ENCODE results near the gene FBN1.

The FBN1 gene

DNA sequence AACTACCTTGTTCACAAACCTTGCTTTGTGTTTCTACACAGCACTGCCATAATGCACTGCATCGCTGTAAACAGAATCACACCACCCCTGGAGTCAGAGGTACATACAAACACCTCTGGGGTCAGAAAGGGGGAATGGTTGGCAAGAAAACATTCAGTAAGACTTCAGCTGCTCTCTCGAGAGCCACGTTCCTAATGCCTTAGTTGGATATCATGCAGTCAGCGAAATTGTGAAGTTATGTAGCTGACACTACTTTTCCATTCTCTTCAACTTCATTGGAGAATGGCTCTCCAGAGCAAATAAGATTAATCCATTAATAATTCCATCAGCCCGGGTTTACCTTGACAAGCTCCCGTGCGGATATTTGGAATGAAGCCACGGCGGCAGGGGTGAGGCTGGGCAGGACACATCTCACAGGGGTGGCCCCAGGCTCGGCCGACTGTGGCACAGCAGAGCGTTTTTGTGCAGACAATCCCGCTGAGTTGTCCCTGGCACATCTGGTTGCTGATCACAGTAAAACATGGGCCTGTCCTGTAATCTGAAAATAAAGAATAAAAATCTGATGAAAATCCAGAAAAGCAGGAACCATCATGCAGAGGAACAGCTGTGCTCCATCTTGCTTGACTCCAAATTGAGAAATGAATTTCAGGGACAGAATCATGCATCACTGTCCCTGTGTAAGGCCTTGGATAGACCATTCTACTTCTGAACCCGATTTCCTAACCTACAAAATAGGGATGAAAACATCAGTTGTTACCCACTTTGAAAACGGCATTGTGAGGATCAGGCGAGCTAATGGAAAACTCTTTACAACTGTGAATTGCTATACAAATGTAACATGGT is 108.0 kb downstream of the FBN1 start:
- Histone ChIP-seq H3K27ac (ENCODE audit: low read length) (no peak overlapping the region), H3K4me2 (ENCODE audit: low read depth, low read length) (no peak overlapping the region), H3K79me2 (ENCODE audit: low read length) (no peaks in the 10 kb centered on the region), H3K36me3 (replicated peaks; ENCODE audit: insufficient read depth, low read length) (no peaks in the 10 kb centered on the region), H3K4me3 (ENCODE audit: low read length) (no peak overlapping the region), H4K20me1 (ENCODE audit: insufficient read depth, low read length) (no peaks in the 10 kb centered on the region), H2AFZ (ENCODE audit: low read length) (no peak overlapping the region), H3K9me2 (replicated peaks; ENCODE audit: insufficient read depth, low read length) (no peaks in the 10 kb centered on the region), H3K9ac (ENCODE audit: low read length) (no peak overlapping the region), H3K9me3 (replicated peaks; ENCODE audit: insufficient read depth, low read length) (no peaks in the 10 kb centered on the region), H3K27me3 (replicated peaks; ENCODE audit: insufficient read depth, low read length) (no peaks in the 10 kb centered on the region), H3K4me1 (ENCODE audit: low read length) (peaks cover 8% of the 10 kb centered on the region; the same call in 1 of the 2 replicates), H3F3A (ENCODE audit: insufficient read depth, low read length) (no peaks in the 10 kb centered on the region)
- no peak for DNase-seq
- TF ChIP-seq, protein P1, sequence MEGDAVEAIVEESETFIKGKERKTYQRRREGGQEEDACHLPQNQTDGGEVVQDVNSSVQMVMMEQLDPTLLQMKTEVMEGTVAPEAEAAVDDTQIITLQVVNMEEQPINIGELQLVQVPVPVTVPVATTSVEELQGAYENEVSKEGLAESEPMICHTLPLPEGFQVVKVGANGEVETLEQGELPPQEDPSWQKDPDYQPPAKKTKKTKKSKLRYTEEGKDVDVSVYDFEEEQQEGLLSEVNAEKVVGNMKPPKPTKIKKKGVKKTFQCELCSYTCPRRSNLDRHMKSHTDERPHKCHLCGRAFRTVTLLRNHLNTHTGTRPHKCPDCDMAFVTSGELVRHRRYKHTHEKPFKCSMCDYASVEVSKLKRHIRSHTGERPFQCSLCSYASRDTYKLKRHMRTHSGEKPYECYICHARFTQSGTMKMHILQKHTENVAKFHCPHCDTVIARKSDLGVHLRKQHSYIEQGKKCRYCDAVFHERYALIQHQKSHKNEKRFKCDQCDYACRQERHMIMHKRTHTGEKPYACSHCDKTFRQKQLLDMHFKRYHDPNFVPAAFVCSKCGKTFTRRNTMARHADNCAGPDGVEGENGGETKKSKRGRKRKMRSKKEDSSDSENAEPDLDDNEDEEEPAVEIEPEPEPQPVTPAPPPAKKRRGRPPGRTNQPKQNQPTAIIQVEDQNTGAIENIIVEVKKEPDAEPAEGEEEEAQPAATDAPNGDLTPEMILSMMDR (IDR thresholded peaks at IDR 0.05; ENCODE audit: low read length) = no peak
- TF ChIP-seq EZH2phosphoT487 (IDR thresholded peaks at IDR 0.05; ENCODE audit: low read length) (no peak), EZH2 (optimal IDR thresholded peaks at IDR 0.05; ENCODE audit: low read depth, low read length) (no peak)

DNA sequence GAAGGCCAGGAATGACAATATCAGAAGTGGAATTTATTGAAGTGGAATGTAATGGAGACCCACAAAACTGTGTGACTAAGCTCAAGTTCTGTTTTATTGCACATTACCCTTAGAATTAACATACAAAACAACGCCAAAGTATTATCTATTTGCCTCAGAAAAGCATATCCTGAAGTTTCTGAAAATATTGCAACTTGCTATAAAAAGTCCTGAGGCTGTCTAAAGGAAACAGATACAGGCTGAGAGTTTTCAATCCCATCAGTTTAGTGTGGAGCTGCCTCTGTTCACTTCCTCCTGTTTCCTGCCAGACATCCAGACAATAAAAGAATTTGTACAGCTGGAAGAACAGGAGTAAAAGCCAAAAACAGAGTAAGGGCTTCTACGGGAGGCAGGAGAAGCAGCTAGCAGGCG is 108.8 kb downstream of the FBN1 start:
- Histone ChIP-seq H3K27me3 (replicated peaks; ENCODE audit: insufficient read depth, low read length) (no peaks in the 10 kb centered on the region), H3K4me2 (ENCODE audit: low read depth, low read length) (no peak overlapping the region), H3F3A (ENCODE audit: insufficient read depth, low read length) (no peaks in the 10 kb centered on the region), H3K4me3 (ENCODE audit: low read length) (no peak overlapping the region), H4K20me1 (ENCODE audit: insufficient read depth, low read length) (no peaks in the 10 kb centered on the region), H2AFZ (ENCODE audit: low read length) (no peak overlapping the region), H3K9ac (ENCODE audit: low read length) (no peak overlapping the region), H3K27ac (ENCODE audit: low read length) (no peak overlapping the region), H3K79me2 (ENCODE audit: low read length) (no peaks in the 10 kb centered on the region), H3K9me2 (replicated peaks; ENCODE audit: insufficient read depth, low read length) (no peaks in the 10 kb centered on the region), H3K4me1 (ENCODE audit: low read length) (peaks cover 4% of the 10 kb centered on the region; the same call in 1 of the 2 replicates), H3K36me3 (replicated peaks; ENCODE audit: insufficient read depth, low read length) (no peaks in the 10 kb centered on the region), H3K9me3 (replicated peaks; ENCODE audit: insufficient read depth, low read length) (no peaks in the 10 kb centered on the region)
- TF ChIP-seq EZH2 (optimal IDR thresholded peaks at IDR 0.05; ENCODE audit: low read depth, low read length) = no peak
- TF ChIP-seq, protein P1 (IDR thresholded peaks at IDR 0.05; ENCODE audit: low read length) = no peak
- no peak for TF ChIP-seq EZH2phosphoT487 (IDR thresholded peaks at IDR 0.05; ENCODE audit: low read length)
- DNase-seq = no peak

DNA sequence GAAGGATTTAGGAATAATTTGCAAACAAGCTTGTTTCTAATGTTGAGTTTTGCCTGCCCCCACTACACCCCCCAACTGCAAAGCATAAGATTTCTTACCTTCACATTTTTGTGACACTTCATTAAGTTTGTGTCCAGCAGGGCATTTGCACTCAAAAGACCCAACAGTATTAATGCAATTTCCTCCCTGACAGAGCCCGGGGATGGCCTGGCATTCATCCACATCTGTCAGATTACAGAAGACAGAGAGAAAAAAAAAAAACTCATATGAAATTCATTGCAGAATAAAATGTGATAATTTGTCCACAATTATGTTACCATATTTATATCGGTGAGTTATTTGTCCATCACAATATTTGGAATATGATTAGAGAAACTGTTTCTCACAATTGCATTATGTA is 111.5 kb downstream of the FBN1 start:
- no peak overlapping the region for H3K4me3 ChIP-seq (ENCODE audit: low read length)
- no peaks in the 10 kb centered on the region for H3K36me3 ChIP-seq (replicated peaks; ENCODE audit: insufficient read depth, low read length)
- no peaks in the 10 kb centered on the region for H3K79me2 ChIP-seq (ENCODE audit: low read length)
- TF ChIP-seq EZH2 (optimal IDR thresholded peaks at IDR 0.05; ENCODE audit: low read depth, low read length) (no peak), EZH2phosphoT487 (IDR thresholded peaks at IDR 0.05; ENCODE audit: low read length) (no peak)
- TF ChIP-seq, protein P1 (IDR thresholded peaks at IDR 0.05; ENCODE audit: low read length) = no peak
- H3K9me3 ChIP-seq (replicated peaks; ENCODE audit: insufficient read depth, low read length) = no peaks in the 10 kb centered on the region
- H3K9me2 ChIP-seq (replicated peaks; ENCODE audit: insufficient read depth, low read length) = no peaks in the 10 kb centered on the region
- H4K20me1 ChIP-seq (ENCODE audit: insufficient read depth, low read length) = no peaks in the 10 kb centered on the region
- H2AFZ ChIP-seq (ENCODE audit: low read length) = no peak overlapping the region
- H3K4me2 ChIP-seq (ENCODE audit: low read depth, low read length) = no peak overlapping the region
- no peak overlapping the region for H3K27ac ChIP-seq (ENCODE audit: low read length)
- no peaks in the 10 kb centered on the region for H3K4me1 ChIP-seq (ENCODE audit: low read length)
- no peaks in the 10 kb centered on the region for H3K27me3 ChIP-seq (replicated peaks; ENCODE audit: insufficient read depth, low read length)
- no peak for DNase-seq
- no peak overlapping the region for H3K9ac ChIP-seq (ENCODE audit: low read length)
- no peaks in the 10 kb centered on the region for H3F3A ChIP-seq (ENCODE audit: insufficient read depth, low read length)

Data from MM.1S (cell line).